Skin of body (tissue), 2 donors: ENCODE measurements around the gene ALPP. TPM values are rescaled to one million over a fixed set of nuclear protein-coding genes. Genes with fewer than 3 reads are reported as not detected.
"Not testable (repeated sequence)": the region's sequence is repeated elsewhere in the genome, so short reads cannot be mapped to it uniquely, and the experiment has no call there.

ENCODE experiments used
- DNase-seq: peaks from one replicate; lab custom pipeline; 2025; lab: John Stamatoyannopoulos, UW
- total RNA-seq: library from RNA; depleted of rRNA; stranded (reverse); fragments of >200 nt; gene quantifications from one replicate; pipeline ENCODE4 v1.2.3, GENCODE V29; 2014

The ALPP gene
- total RNA-seq, 1 donor from 2014 or later = not detected

GRCh38 chr2:232363064-232363783 is 15.3 kb upstream of the ALPP start:
- not testable (repeated sequence) for DNase-seq

- no peak for DNase-seq
These were observed 14.6 kb upstream of the ALPP start for GRCh38 chr2:232363784-232364615.

- DNase-seq = not testable (repeated sequence)
These were observed 13.6 kb upstream of the ALPP start for GRCh38 chr2:232364806-232365594.

- DNase-seq = no peak
These were observed 12.8 kb upstream of the ALPP start for GRCh38 chr2:232365621-232366321.

- not testable (repeated sequence) for DNase-seq
These were observed 12.1 kb upstream of the ALPP start for GRCh38 chr2:232366461-232366860.

GRCh38 chr2:232367016-232367415 is 11.5 kb upstream of the ALPP start:
- no peak for DNase-seq

- DNase-seq = no peak
These were observed 10.8 kb upstream of the ALPP start for GRCh38 chr2:232367591-232368233.

GRCh38 chr2:232368311-232368731 is 10.2 kb upstream of the ALPP start:
- no peak for DNase-seq

- DNase-seq = no peak
These were observed 9.2 kb upstream of the ALPP start for GRCh38 chr2:232369126-232369951.

- DNase-seq = not testable (repeated sequence)
These were observed 8.5 kb upstream of the ALPP start for GRCh38 chr2:232370007-232370406.

- no peak for DNase-seq
These were observed 6.0 kb upstream of the ALPP start for GRCh38 chr2:232372231-232373208.

GRCh38 chr2:232374356-232374755 is 4.2 kb upstream of the ALPP start:
- no peak for DNase-seq

GRCh38 chr2:232375164-232375563 is 3.4 kb upstream of the ALPP start:
- DNase-seq = no peak

GRCh38 chr2:232376260-232376659 is 2.3 kb upstream of the ALPP start:
- no peak for DNase-seq

GRCh38 chr2:232376713-232377112 is 1.8 kb upstream of the ALPP start:
- DNase-seq = no peak

GRCh38 chr2:232377319-232377718 is 1.2 kb upstream of the ALPP start:
- DNase-seq = no peak

GRCh38 chr2:232377841-232378734 is 463 bp upstream of the ALPP start:
- DNase-seq = no peak
